PC-3 (cell line): Measurements from ENCODE around the gene MGAT2.

Source experiments
- CTCF ChIP-seq: fragments of 300-600 bp; sonication (generic); conservative IDR thresholded peaks from 2 replicates; pipeline ENCODE4 v1.5.1; 2017; ENCODE audit warnings: antibody characterized with exemption, low read depth, mild to moderate bottlenecking, low read length
- EZH2 ChIP-seq: fragments of 300-600 bp; sonication (generic); IDR thresholded peaks from one replicate; pipeline ENCODE4 v1.6.1; 2017; ENCODE audit warnings: antibody characterized with exemption, mild to moderate bottlenecking, low read length; ENCODE audit not compliant: unreplicated experiment
- EZH2phosphoT487 ChIP-seq: fragments of 300-600 bp; sonication (generic); IDR thresholded peaks from 2 replicates; pipeline ENCODE4 v1.6.1; 2018; ENCODE audit warnings: mild to moderate bottlenecking, antibody characterized with exemption, low read length, borderline replicate concordance

GRCh38 chr14:49615776-49616175, 4.8 kb upstream of the MGAT2 start:
- TF ChIP-seq EZH2, result no peak
- TF ChIP-seq CTCF, result no peak
- TF ChIP-seq EZH2phosphoT487, result no peak
